Heart left ventricle (tissue), 13 donors: ENCODE measurements around the gene CAMK2D.

Source experiments
- POLR2A ChIP-seq, 2 donors: fragments of 450-650 bp; IDR thresholded peaks; one replicate each; pipeline ENCODE4 v1.6.1; 2017; ENCODE audit warnings: antibody characterized with exemption in 2 of 2, mild to moderate bottlenecking in 2 of 2, moderate library complexity in 2 of 2
- TF ChIP-seq, protein P1 (sequence below), 12 donors: fragments of 200-600 bp; sonication (generic) in 4 of 12; IDR thresholded peaks; one replicate each; pipeline versions ENCODE4 v1.5.0 to v1.8.0; 2018 to 2022; ENCODE audit warnings: antibody characterized with exemption in 12 of 12, mild to moderate bottlenecking in 5 of 12
- donor health status: ischemic (EF 13 %, LVEDD 7.1; RV severe dilation, severe dysfunction).
- donor health status: DM: no; HTN: yes; CAD: no.
- donor health status: DM: no; HTN: no; CAD: no.
- donor health status: ischemic (EF 25% LVEDD 6.9; RV normal size, moderate dysfunction).
- donor health status: ischemic (EF 25% LVEDD 5.7; RV mildly dilated, moderate dysfunction).
- donor health status: ischemic (EF 35%, LVEDD 5.7; RV mildly dilated, moderate dysfunction).
- donor health status: nonischemic (EF 11% LVEDD 7.7; RV severe dilation, severe dysfunction).
- donor health status: DM: yes; HTN: yes; CAD: no.
- donor health status: PGD.
- donor health status: ischemic (EF 29% LVEDD 5.4; RV normal size, mild dysfunction).
- donor health status: nonischemic (EF 23%, LVEDD 6.1; RV moderate dilation, normal function).

DNA sequence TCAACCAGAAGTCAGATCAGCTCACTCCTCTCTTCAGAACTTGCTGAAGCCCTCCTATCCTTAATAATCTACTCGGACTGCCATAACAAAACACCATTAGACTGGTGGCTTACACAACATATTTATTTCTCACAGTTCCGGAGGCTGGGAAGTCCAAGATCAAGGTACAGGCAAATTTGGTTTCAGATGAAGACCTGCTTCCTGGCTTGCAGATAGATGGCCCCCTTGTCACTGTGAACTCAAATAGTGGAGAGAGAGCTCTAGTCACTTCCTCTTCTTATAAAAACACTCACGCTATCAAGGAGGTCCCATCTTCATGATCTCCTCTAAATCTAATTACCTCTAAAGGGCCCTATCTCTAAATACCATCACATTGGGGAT, 125.1 kb downstream of the CAMK2D start:
- TF ChIP-seq, protein P1, sequence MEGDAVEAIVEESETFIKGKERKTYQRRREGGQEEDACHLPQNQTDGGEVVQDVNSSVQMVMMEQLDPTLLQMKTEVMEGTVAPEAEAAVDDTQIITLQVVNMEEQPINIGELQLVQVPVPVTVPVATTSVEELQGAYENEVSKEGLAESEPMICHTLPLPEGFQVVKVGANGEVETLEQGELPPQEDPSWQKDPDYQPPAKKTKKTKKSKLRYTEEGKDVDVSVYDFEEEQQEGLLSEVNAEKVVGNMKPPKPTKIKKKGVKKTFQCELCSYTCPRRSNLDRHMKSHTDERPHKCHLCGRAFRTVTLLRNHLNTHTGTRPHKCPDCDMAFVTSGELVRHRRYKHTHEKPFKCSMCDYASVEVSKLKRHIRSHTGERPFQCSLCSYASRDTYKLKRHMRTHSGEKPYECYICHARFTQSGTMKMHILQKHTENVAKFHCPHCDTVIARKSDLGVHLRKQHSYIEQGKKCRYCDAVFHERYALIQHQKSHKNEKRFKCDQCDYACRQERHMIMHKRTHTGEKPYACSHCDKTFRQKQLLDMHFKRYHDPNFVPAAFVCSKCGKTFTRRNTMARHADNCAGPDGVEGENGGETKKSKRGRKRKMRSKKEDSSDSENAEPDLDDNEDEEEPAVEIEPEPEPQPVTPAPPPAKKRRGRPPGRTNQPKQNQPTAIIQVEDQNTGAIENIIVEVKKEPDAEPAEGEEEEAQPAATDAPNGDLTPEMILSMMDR (IDR thresholded peaks at IDR 0.05), result peak in 3 of 12 donors; percentile 6 to 35 (median 19)
- TF ChIP-seq POLR2A (IDR thresholded peaks at IDR 0.05), result no peak
